Upper lobe of left lung (tissue), 6 donors: ENCODE data around the gene WIPF1. TPM values are rescaled to one million over a fixed set of nuclear protein-coding genes. Genes with fewer than 3 reads are reported as not detected.

Experiments used
- ATAC-seq, 2 donors: fragments of 200-7000 bp; cut with Tn5 transposase; one replicate each; pipeline ENCODE4 v1.9.1; 2022; ENCODE audit warnings: mild to moderate bottlenecking in 2 of 2, moderate library complexity in 2 of 2; ENCODE audit not compliant: low FRiP score in 2 of 2
- DNase-seq, 2 donors: peaks; one replicate each; pipeline ENCODE4 v3.0.0-alpha.2; 2019 to 2020
- H3K27ac ChIP-seq, 4 donors: fragments of 200-600 bp; sonication (generic); one replicate each; pipeline ENCODE4 v1.5.1; 2016 to 2019
- H3K27me3 ChIP-seq, 4 donors: fragments of 200-600 bp; sonication (generic); one replicate each; pipeline ENCODE4 v1.5.1; 2017 to 2019
- H3K36me3 ChIP-seq, 4 donors: fragments of 200-600 bp; sonication (generic); one replicate each; pipeline ENCODE4 v1.5.1; 2016 to 2019
- H3K4me1 ChIP-seq, 4 donors: fragments of 200-600 bp; sonication (generic); one replicate each; pipeline ENCODE4 v1.5.1; 2018 to 2019
- H3K4me3 ChIP-seq, 4 donors: fragments of 200-600 bp; sonication (generic); one replicate each; pipeline ENCODE4 v1.5.1; 2017 to 2019; ENCODE audit warnings: mild to moderate bottlenecking in 2 of 4, moderate library complexity in 1 of 4
- H3K9me3 ChIP-seq, 4 donors: fragments of 200-600 bp; sonication (generic); one replicate each; pipeline ENCODE4 v1.5.1; 2018 to 2019
- CTCF ChIP-seq, 6 experiments: fragments of 450-650 bp in 4 of 6; fragments of 200-600 bp in 2 of 6; sonication (generic) in 2 of 6; IDR thresholded peaks; one replicate each; pipeline ENCODE4 v1.5.1; 2016 to 2019; ENCODE audit warnings: antibody characterized with exemption in 6 of 6
- EP300 ChIP-seq, 4 donors: sonication (generic); formaldehyde crosslinking; IDR thresholded peaks; one replicate each; pipeline ENCODE4 v1.5.1; 2017; ENCODE audit warnings: antibody characterized with exemption in 4 of 4, control low read depth in 2 of 4
- POLR2A ChIP-seq, 4 donors: fragments of 450-650 bp; IDR thresholded peaks; one replicate each; pipeline ENCODE4 v1.5.1; 2016 to 2017; ENCODE audit warnings: antibody characterized with exemption in 4 of 4, mild to moderate bottlenecking in 2 of 4
- POLR2AphosphoS5 ChIP-seq, 2 donors: sonication (generic); formaldehyde crosslinking; IDR thresholded peaks; one replicate each; pipeline ENCODE4 v1.5.1; 2017; ENCODE audit warnings: antibody characterized with exemption in 2 of 2
- WGBS, 2 donors: methylation state at CpG; one replicate each; pipeline ENCODE4 v1.1.5; 2017 to 2018; 5-methylcytosine and 5-hydroxymethylcytosine counted together
- total RNA-seq, 6 donors: library from RNA; depleted of rRNA in 4 of 6; stranded (reverse); fragments of >200 nt in 4 of 6; gene quantifications; one replicate each; pipeline versions ENCODE4 v1.1.0 to v1.2.1, GENCODE V29; 2016 to 2021
- donor health status: DM: no; HTN: no; CAD: no; lungs with moderate emphysema.
- donor health status: DM: no; HTN: yes; CAD: no; lungs with severe emphysema.

The WIPF1 gene
- total RNA-seq, 6 donors from 2014 or later, result 25.1 to 79.0 (median 48.9) TPM

GRCh38 chr2:174634130-174635014 lies 36.8 kb upstream of the WIPF1 start:
- WGBS, 2 donors, result 30 to 49% methylated on average over 13 of the region's 13 CpGs
- no peaks in the 10 kb centered on the region for H3K27me3 ChIP-seq
- H3K27ac ChIP-seq, result peak overlapping the region; percentile 81 to 83 (median 82)
- TF ChIP-seq EP300 (IDR thresholded peaks at IDR 0.05), result no peak
- TF ChIP-seq POLR2A (IDR thresholded peaks at IDR 0.05), result peak in 2 of 4 donors; percentile 11 to 65
- peaks cover 0 to 16% (median 13%) of the 10 kb centered on the region in 4 donors for H3K4me1 ChIP-seq
- no peaks in the 10 kb centered on the region for H3K36me3 ChIP-seq
- DNase-seq, result peak in 1 of 2 donors; percentile 34
- peak; percentile 78 to 83 for ATAC-seq
- no peaks in the 10 kb centered on the region for H3K9me3 ChIP-seq
- peak overlapping the region in 3 of 4 donors; percentile 22 to 45 (median 36) for H3K4me3 ChIP-seq

- WGBS, 2 donors, result 47 to 62% methylated on average over 8 of the region's 8 CpGs
- Histone ChIP-seq H3K27me3 (no peaks in the 10 kb centered on the region), H3K27ac (peak overlapping the region; percentile 81 to 83 (median 82)), H3K9me3 (no peaks in the 10 kb centered on the region), H3K36me3 (peaks cover 0 to 3% (median 0%) of the 10 kb centered on the region in 4 donors), H3K4me1 (peaks cover 0 to 16% (median 13%) of the 10 kb centered on the region in 4 donors), H3K4me3 (peak overlapping the region in 3 of 4 donors; percentile 22 to 45 (median 36))
- ATAC-seq (peak in 1 of 2 donors; percentile 46), DNase-seq (no peak)
- TF ChIP-seq POLR2A (IDR thresholded peaks at IDR 0.05), result no peak
- no peak for TF ChIP-seq POLR2AphosphoS5 (IDR thresholded peaks at IDR 0.05)
- no peak for TF ChIP-seq CTCF (IDR thresholded peaks at IDR 0.05)
- no peak for TF ChIP-seq EP300 (IDR thresholded peaks at IDR 0.05)
Measured at GRCh38 chr2:174633623-174633930, 36.0 kb upstream of the WIPF1 start.

GRCh38 chr2:174632841-174633622 lies 35.4 kb upstream of the WIPF1 start:
- no peaks in the 10 kb centered on the region for H3K9me3 ChIP-seq
- WGBS, 2 donors, result 36 to 40% methylated on average over 7 of the region's 7 CpGs
- peak overlapping the region in 3 of 4 donors; percentile 22 to 45 (median 36) for H3K4me3 ChIP-seq
- peak overlapping the region; percentile 81 to 83 (median 82) for H3K27ac ChIP-seq
- TF ChIP-seq POLR2A (IDR thresholded peaks at IDR 0.05) (peak in 1 of 4 donors; percentile 19), POLR2AphosphoS5 (IDR thresholded peaks at IDR 0.05) (no peak)
- H3K27me3 ChIP-seq, result no peaks in the 10 kb centered on the region
- ATAC-seq, result peak in 1 of 2 donors; percentile 39
- H3K36me3 ChIP-seq, result peaks cover 0 to 3% (median 0%) of the 10 kb centered on the region in 4 donors
- no peak for DNase-seq
- H3K4me1 ChIP-seq, result peaks cover 0 to 16% (median 13%) of the 10 kb centered on the region in 4 donors

- DNase-seq (no peak), ATAC-seq (no peak)
- H3K4me1 ChIP-seq, result peaks cover 0 to 16% (median 13%) of the 10 kb centered on the region in 4 donors
- no peaks in the 10 kb centered on the region for H3K9me3 ChIP-seq
- no peak overlapping the region for H3K27ac ChIP-seq
- no peak for TF ChIP-seq EP300 (IDR thresholded peaks at IDR 0.05)
- TF ChIP-seq POLR2A (IDR thresholded peaks at IDR 0.05), result no peak
- TF ChIP-seq CTCF (IDR thresholded peaks at IDR 0.05), result no peak
- TF ChIP-seq POLR2AphosphoS5 (IDR thresholded peaks at IDR 0.05), result no peak
- peaks cover 0 to 3% (median 0%) of the 10 kb centered on the region in 4 donors for H3K36me3 ChIP-seq
- 79 to 81% methylated on average over 11 of the region's 11 CpGs for WGBS, 2 donors
- H3K27me3 ChIP-seq, result no peaks in the 10 kb centered on the region
- H3K4me3 ChIP-seq, result no peak overlapping the region
Measured at GRCh38 chr2:174631009-174631981, 33.7 kb upstream of the WIPF1 start.

- peaks cover 0 to 5% (median 3%) of the 10 kb centered on the region in 4 donors for H3K36me3 ChIP-seq
- TF ChIP-seq POLR2A (IDR thresholded peaks at IDR 0.05), result no peak
- peaks cover 0 to 14% (median 12%) of the 10 kb centered on the region in 4 donors for H3K4me1 ChIP-seq
- no peaks in the 10 kb centered on the region for H3K9me3 ChIP-seq
- no peaks in the 10 kb centered on the region for H3K27me3 ChIP-seq
- H3K4me3 ChIP-seq, result no peak overlapping the region
- no peak overlapping the region for H3K27ac ChIP-seq
- 91 to 96% methylated on average over 3 of the region's 3 CpGs for WGBS, 2 donors
- DNase-seq (no peak), ATAC-seq (no peak)
Measured at GRCh38 chr2:174630107-174630506, 32.5 kb upstream of the WIPF1 start.
